ENCODE measurements around the gene SETDB2.

Gene SETDB2

DNA sequence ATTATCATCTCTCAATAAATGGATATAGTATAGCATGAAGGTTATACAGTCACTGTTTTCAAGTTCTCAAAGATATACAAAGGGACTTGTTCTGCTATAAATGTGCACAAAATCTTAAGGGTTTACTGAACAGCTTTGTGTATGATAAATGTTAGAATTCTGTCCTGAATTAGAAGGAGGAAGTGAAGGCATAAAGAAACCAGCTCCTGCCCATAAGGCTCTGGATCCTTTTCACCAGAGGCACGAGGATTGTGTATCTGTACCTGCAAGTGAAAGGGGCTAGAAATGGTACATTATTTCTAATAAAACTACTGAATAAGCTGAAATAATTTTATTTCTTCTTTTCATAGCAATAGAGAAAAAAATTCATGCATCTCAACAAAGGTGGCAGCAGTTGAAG is 84.1 kb downstream of the SETDB2 start:
- DNase-seq (ENCODE audit: extremely low read depth in 1 of 2, low read depth in 1 of 2): no peak

DNA sequence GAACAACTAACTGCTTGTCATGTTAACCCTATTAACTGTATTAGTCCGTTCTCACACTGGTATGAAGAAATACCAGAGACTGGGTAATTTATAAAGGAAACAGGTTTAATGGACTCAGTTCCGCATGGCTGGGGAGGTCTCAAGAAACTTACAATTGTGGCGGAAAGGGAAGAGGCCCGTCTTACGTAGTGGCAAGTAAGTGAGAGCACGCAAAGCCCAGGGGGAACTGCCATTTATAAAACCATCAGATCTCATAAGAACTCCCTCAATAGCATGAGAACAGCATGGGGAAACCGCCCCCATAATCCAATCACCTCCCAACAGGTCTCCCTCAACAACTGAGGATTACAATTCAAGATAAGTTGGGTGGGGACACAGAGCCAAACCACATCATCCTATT is 86.4 kb downstream of the SETDB2 start:
- DNase-seq (ENCODE audit: extremely low read depth in 1 of 2, low read depth in 1 of 2): no peak

DNA sequence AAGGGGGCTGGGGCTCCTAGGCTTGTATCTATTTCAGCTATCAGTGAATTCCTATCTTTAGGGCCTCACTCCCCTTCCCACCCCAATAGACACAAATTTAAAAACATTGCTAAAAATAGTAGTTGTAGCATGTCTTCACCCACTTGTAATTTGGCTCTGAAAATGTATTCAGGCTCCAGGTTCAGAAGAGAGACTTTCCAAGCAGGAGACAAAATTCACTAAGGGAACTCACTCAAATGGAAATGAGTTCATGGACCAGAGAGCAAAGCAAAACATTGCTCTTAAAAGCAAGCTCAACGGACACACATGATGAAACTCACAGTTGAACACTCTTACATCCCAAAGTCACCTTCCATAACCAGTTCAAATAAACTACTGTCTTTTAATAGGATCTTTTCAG is 88.5 kb downstream of the SETDB2 start:
- no peak for DNase-seq (ENCODE audit: extremely low read depth in 1 of 2, low read depth in 1 of 2)

DNA sequence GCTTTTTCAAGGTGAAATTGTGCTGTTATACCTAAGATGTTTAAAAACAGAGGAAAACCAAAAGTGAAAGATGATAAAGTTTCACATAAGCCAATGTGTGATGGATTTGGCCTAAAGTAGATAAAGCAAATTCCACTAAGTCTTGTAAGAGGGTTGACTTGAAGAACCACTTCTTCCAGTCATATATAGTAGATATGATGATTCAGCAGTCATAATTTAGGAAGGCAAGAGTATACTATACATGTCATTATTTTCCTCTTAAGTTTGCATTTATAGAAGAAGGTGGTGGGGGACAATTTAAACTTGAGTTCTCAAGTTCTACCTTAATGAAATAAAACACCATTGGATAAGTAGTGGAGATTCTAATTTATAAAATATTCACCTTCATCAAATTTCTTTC is 88.9 kb downstream of the SETDB2 start:
- no peak for DNase-seq (ENCODE audit: extremely low read depth in 1 of 2, low read depth in 1 of 2)

DNA sequence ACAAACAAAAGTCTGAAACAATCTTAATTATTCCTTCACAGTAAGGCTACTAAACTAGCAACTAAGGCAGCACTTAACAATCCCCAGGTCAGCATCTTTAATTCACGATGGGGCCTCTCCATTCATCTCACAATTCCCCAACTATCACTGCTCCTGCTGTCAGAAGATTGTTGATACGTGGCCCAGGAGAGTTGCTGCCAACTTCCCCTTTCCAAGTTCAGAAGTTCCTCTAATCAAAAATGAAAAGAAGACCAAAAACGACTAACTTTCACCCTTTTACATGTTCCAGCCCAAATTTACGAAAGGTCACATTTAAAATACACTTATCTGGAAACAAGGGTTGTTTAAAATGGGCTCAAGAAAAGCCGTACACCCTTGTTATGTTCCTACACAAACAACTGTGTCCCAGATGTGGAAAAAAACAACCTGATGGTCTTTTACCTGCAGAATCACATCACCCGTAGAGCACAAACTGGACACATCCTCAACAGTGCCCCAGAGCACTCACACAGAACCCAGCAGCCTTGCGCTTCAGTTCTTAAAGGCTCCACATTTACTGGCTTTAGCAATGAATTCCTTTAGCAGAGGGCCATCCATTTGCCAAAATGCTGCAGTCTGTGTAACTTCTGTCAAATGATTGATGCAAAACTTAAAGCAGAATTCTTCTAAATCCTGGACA is 89.7 kb downstream of the SETDB2 start:
- DNase-seq (ENCODE audit: extremely low read depth in 1 of 2, low read depth in 1 of 2): no peak

DNA sequence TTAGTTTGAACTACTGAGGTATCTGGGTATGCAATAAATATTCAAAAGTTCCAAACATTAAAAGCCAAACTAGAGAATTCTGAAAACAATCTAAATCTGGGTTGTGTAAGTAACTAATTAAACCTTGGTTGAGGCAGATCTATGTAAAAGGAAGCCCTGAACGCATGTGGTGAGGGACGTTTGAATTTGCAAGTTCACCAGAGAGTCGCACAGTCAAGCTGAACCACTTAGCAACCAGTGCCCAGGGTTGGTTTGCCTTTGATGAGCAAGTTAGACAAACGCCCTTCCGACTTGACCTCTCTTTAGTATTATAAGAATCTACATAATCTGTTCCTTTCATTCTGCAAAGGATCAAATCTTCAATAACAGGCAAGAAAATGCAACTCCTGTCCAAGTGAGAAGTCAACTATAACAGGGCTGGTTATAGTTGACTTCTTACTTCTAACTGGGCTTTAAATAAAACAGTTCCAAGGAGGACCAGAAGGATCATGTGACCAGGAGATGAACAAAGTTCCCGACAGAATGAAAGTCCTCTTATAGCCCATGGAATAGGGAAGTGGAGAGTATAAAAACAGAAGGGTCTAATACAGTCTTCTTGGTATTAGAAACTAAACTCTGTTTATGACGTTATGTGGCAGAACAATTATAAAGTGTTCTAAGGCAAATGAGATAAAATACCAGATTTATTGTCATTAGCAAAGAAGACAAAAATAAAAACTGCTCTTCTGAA is 92.2 kb downstream of the SETDB2 start:
- no peak for DNase-seq (ENCODE audit: extremely low read depth in 1 of 2, low read depth in 1 of 2)

DNA sequence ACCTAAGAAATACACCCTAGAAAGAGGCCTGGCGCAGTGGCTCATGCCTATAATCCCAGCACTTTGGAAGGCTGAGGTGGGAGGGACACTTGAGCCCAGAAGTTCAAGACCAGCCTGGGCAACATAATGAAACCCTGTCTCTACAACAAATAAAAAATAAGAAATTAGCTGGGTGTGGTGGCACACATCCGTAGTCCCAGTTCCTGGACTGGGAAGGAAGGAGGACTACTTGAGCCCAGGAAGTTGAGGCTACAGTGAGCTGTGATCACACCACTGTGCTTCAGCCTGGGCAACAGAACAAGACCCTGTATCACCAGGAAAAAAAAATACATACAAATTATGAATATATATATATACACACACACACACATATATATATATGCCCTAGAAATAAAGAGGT is 94.3 kb downstream of the SETDB2 start:
- DNase-seq (ENCODE audit: extremely low read depth in 1 of 2, low read depth in 1 of 2): no peak

DNA sequence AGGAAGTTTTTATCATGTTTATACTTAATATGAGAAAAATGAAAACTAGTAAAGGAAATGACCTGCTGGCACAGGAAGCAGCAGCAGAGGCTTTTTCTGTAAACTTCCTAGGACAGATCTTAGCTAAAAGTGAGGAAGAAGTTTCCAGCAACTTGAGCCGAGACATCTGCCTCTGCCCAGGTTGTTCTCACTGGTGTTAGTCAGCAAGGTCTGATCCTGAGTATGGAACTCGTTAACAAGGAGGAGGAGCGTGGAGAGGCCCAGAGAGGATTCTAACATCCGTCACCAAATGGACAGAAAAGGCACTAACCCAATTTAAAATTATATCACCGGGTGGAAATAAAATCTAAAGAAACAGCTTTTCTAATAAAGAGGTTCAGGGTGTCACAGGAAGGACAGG is 95.2 kb downstream of the SETDB2 start:
- no peak for DNase-seq (ENCODE audit: extremely low read depth in 1 of 2, low read depth in 1 of 2)

DNA sequence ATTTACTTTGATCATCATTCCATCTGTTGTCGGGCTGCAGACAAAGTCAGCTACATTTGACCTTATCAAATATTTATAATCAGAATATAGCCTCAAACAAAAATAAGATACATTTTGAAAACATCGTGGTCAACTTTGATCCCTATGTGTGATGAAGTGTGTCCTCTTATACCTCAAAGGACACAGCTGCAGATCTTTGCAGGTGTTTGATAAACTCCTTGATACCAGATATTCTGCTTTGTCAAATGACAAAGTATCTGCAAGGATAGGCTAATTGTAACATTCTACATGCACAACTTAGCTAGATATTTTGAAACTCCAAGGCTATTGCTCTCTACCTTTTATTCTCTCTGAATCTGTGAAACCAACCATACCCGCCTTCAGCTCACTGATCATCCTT is 95.7 kb downstream of the SETDB2 start:
- no peak for DNase-seq (ENCODE audit: extremely low read depth in 1 of 2, low read depth in 1 of 2)

DNA sequence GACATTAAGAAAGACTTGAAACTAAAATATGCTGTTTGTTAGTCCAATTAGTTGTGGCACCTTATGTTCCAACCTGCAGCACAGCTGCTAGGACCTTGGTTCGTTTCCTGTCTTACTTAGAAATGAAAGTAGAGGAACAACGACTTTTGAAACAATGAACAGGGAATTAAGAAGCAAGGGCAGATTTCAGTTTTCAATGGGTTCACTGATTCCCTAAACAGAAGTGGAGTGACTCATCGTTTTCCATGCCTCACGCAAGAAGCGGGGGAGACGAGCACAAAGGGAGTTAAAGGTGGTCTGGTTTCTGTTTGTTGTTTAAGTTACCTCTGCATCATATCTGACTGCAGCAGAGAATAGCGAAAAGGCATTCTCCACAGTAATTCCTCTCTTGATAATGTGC is 96.5 kb downstream of the SETDB2 start:
- no peak for DNase-seq (ENCODE audit: extremely low read depth in 1 of 2, low read depth in 1 of 2)

DNA sequence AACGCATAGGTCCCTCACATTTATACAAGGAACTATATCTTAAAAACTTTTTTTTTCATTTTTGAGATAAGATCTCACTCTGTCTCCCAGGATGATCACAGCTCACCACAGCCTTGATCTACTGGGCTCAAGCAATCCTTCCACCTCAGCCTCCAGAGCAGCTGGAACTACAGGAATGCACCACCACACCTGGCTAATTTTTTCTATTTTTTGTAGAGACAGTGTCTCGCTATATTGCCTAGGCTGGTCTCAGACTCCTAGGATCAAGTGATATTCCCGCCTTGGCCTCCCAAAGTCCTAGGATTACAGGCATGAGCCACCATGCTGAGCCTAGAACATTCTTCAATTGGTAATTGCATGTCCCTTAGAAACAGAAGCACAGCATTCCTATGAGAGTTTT is 99.6 kb downstream of the SETDB2 start:
- no peak for DNase-seq (ENCODE audit: extremely low read depth in 1 of 2, low read depth in 1 of 2)

All from activated CD8-positive, alpha-beta memory T cell treated with anti-CD3 and anti-CD28 coated beads for 1 hour (primary cell).